CD4-positive, alpha-beta T cell (primary cell): ENCODE data around the gene DIABLO. TPM values are rescaled to one million over a fixed set of nuclear protein-coding genes. Genes with fewer than 3 reads are reported as not detected.
A peak's percentile ranks its signal among the peaks of the same experiment; 100 is the strongest.
"Not testable (repeated sequence)": the region's sequence is repeated elsewhere in the genome, so short reads cannot be mapped to it uniquely, and the experiment has no call there.

Experiments
- ATAC-seq: fragments of 200-7000 bp; cut with Tn5 transposase; one replicate; pipeline ENCODE4 v1.10.0; 2022; ENCODE audit warnings: mild to moderate bottlenecking; ENCODE audit not compliant: poor library complexity
- CTCF ChIA-PET: fragments of 350-600 bp; sonication (Branson Sonifier 250); formaldehyde crosslinking; loops from one replicate; lab custom pipeline; 2021; ENCODE audit warnings: antibody characterized with exemption, inconsistent platforms; lab: Charles Lee
- POLR2A ChIA-PET: fragments of 350-600 bp; sonication (Branson Sonifier 250); formaldehyde crosslinking; loops from one replicate; lab custom pipeline; 2021; ENCODE audit warnings: antibody characterized with exemption, inconsistent platforms; lab: Charles Lee
- DNase-seq, 14 experiments: peaks; one replicate each; pipeline ENCODE4 v3.0.0-alpha.2; 2013 to 2020; ENCODE audit warnings: mixed read lengths in 2 of 14
- H3K27ac ChIP-seq, 2 donors: one replicate each; pipeline versions ENCODE4 v1.5.1 to v1.7.0; 2013; ENCODE audit warnings: low read length in 2 of 2, low read depth in 1 of 2, mild to moderate bottlenecking in 1 of 2
- H3K27me3 ChIP-seq, 2 experiments: 1 replicate in 1 of 2; 2 replicates in 1 of 2; pipeline versions ENCODE4 v1.6.1 to v1.7.0; 2013; ENCODE audit warnings: low read length in 2 of 2, control low read depth in 1 of 2, mild to moderate bottlenecking in 1 of 2, moderate library complexity in 1 of 2; ENCODE audit not compliant: insufficient read depth in 2 of 2, control insufficient read depth in 1 of 2
- H3K36me3 ChIP-seq: one replicate; pipeline ENCODE4 v1.6.1; 2013; ENCODE audit warnings: low read length, control low read depth; ENCODE audit not compliant: insufficient read depth
- H3K4me1 ChIP-seq: one replicate; pipeline ENCODE4 v1.6.1; 2013; ENCODE audit warnings: low read length, control low read depth; ENCODE audit not compliant: insufficient read depth
- H3K4me3 ChIP-seq: one replicate; pipeline ENCODE4 v1.5.1; 2013; ENCODE audit warnings: mild to moderate bottlenecking, low read length, moderate library complexity
- H3K9me3 ChIP-seq, 2 experiments: 1 replicate in 1 of 2; 2 replicates in 1 of 2; pipeline versions ENCODE4 v1.6.1 to v1.7.0; 2013; ENCODE audit warnings: low read length in 2 of 2, mild to moderate bottlenecking in 2 of 2, control low read depth in 1 of 2, moderate library complexity in 1 of 2; ENCODE audit not compliant: control insufficient read depth in 1 of 2, insufficient read depth in 1 of 2
- H3K27ac Mint-ChIP-seq: one replicate; pipeline ENCODE4 v1.8.0; 2020; ENCODE audit warnings: mixed read lengths
- H3K27me3 Mint-ChIP-seq: one replicate; pipeline ENCODE4 v1.8.0; 2021; ENCODE audit warnings: mixed read lengths
- H3K36me3 Mint-ChIP-seq: one replicate; pipeline ENCODE4 v1.8.0; 2021; ENCODE audit warnings: low read depth, mixed read lengths
- H3K4me1 Mint-ChIP-seq: one replicate; pipeline ENCODE4 v1.8.0; 2021; ENCODE audit warnings: low read depth, mixed read lengths
- H3K4me3 Mint-ChIP-seq: one replicate; pipeline ENCODE4 v1.8.0; 2020; ENCODE audit warnings: mild to moderate bottlenecking, mixed read lengths
- H3K9me3 Mint-ChIP-seq: one replicate; pipeline ENCODE4 v1.8.0; 2020; ENCODE audit warnings: mixed read lengths
- CTCF ChIP-seq: fragments of 200-600 bp; IDR thresholded peaks from one replicate; pipeline ENCODE4 v1.8.0; 2022; ENCODE audit warnings: antibody characterized with exemption, mild to moderate bottlenecking
- intact Hi-C, 2 experiments: fragments of 100-400 bp; cut with DNase I in 1 of 2; cut with micrococcal nuclease in 1 of 2; formaldehyde crosslinking; loops; one replicate each; pipeline versions ENCODE4 v1.15.1 to v1.9.0; 2023 to 2025; cut with DNase I, micrococcal nuclease
- total RNA-seq, 174 experiments: library from RNA in 2 of 174; stranded (reverse) in 2 of 174; gene quantifications; one replicate each; pipeline ENCODE4 v1.2.3 and lab custom pipeline; 2021 to 2026

DIABLO gene
- total RNA-seq, 2 experiments from 2014 or later, result 90.3 to 91.3 TPM

GRCh38 chr12:122184517-122184916 lies 41.3 kb downstream of the DIABLO start:
- ChIA-PET CTCF (no interaction called here), POLR2A (no interaction called here)
- no peaks in the 10 kb centered on the region for H3K36me3 ChIP-seq
- H3K27me3 Mint-ChIP-seq, result peaks cover 3% of the 10 kb centered on the region
- peaks cover 3% of the 10 kb centered on the region for H3K4me1 Mint-ChIP-seq
- H3K27ac Mint-ChIP-seq, result no peak overlapping the region
- no peak overlapping the region for H3K4me3 ChIP-seq
- peaks cover 14% of the 10 kb centered on the region for H3K4me1 ChIP-seq
- no peak for TF ChIP-seq CTCF
- peak overlapping the region; percentile 25 for H3K4me3 Mint-ChIP-seq
- DNase-seq (no peak), ATAC-seq (no peak)
- no peaks in the 10 kb centered on the region for H3K9me3 Mint-ChIP-seq
- no peaks in the 10 kb centered on the region for H3K9me3 ChIP-seq
- no peaks in the 10 kb centered on the region for H3K36me3 Mint-ChIP-seq
- no peaks in the 10 kb centered on the region for H3K27me3 ChIP-seq
- intact Hi-C loops, result no loop called here
- H3K27ac ChIP-seq, result no peak overlapping the region

GRCh38 chr12:122183588-122183940 lies 42.3 kb downstream of the DIABLO start:
- POLR2A ChIA-PET, result no interaction called here
- Histone ChIP-seq H3K4me1 (peaks cover 14% of the 10 kb centered on the region), H3K27ac (no peak overlapping the region), H3K9me3 (no peaks in the 10 kb centered on the region), H3K27me3 (no peaks in the 10 kb centered on the region), H3K4me3 (peak overlapping the region; percentile 45), H3K36me3 (no peaks in the 10 kb centered on the region)
- no peak for ATAC-seq
- peaks cover 3% of the 10 kb centered on the region for H3K4me1 Mint-ChIP-seq
- no peaks in the 10 kb centered on the region for H3K9me3 Mint-ChIP-seq
- H3K27me3 Mint-ChIP-seq, result peaks cover 3% of the 10 kb centered on the region
- intact Hi-C loops, result no loop called here
- no peak for DNase-seq
- no peak for TF ChIP-seq CTCF
- no peak overlapping the region for H3K4me3 Mint-ChIP-seq
- no peaks in the 10 kb centered on the region for H3K36me3 Mint-ChIP-seq
- CTCF ChIA-PET, result no interaction called here
- no peak overlapping the region for H3K27ac Mint-ChIP-seq

GRCh38 chr12:122182887-122183587 lies 42.8 kb downstream of the DIABLO start, which contains the start of gene LRRC43:
TSS of gene LRRC43 (plus strand) at chr12:122183123. CDS start at chr12:122183145, 22 bp downstream.
- Histone ChIP-seq H3K4me1 (peaks cover 14% of the 10 kb centered on the region), H3K9me3 (no peaks in the 10 kb centered on the region), H3K27me3 (no peaks in the 10 kb centered on the region), H3K27ac (no peak within 1 kb of the TSS), H3K36me3 (no peaks in the 10 kb centered on the region), H3K4me3 (peak within 1 kb of the TSS; percentile 45)
- no peaks in the 10 kb centered on the region for H3K9me3 Mint-ChIP-seq
- ChIA-PET CTCF (interaction anchor here (0.6 kb wide), 1 partner anchor 1399 kb away, joined by 3 read pairs; no protein-coding TSS in a partner anchor), POLR2A (no interaction called here)
- DNase-seq (peak in 9 of 14 experiments; percentile 17 to 62 (median 40)), ATAC-seq (peak; percentile 77)
- peak within 1 kb of the TSS; percentile 78 for H3K4me3 Mint-ChIP-seq
- peaks cover 3% of the 10 kb centered on the region for H3K4me1 Mint-ChIP-seq
- no peak within 1 kb of the TSS for H3K27ac Mint-ChIP-seq
- TF ChIP-seq CTCF, result no peak
- peaks cover 3% of the 10 kb centered on the region for H3K27me3 Mint-ChIP-seq
- intact Hi-C loops, result no loop called here
- no peaks in the 10 kb centered on the region for H3K36me3 Mint-ChIP-seq

GRCh38 chr12:122176473-122176872 lies 49.4 kb downstream of the DIABLO start:
- H3K4me1 Mint-ChIP-seq, ATAC-seq, H3K4me1 ChIP-seq, H3K36me3 Mint-ChIP-seq, H3K9me3 Mint-ChIP-seq, H3K27ac Mint-ChIP-seq, H3K9me3 ChIP-seq, DNase-seq, H3K4me3 ChIP-seq, POLR2A ChIA-PET, H3K36me3 ChIP-seq, H3K27me3 ChIP-seq, H3K4me3 Mint-ChIP-seq, H3K27ac ChIP-seq, H3K27me3 Mint-ChIP-seq: not testable (repeated sequence)
- CTCF ChIA-PET, result interaction anchor here (0.6 kb wide), 1 partner anchor 99 kb away, joined by 3 read pairs; no protein-coding TSS in a partner anchor
- intact Hi-C loops, result loop anchor here in 1 of 2 experiments (10.0 kb wide), 1 partner anchor 452 kb away; no protein-coding TSS in a partner anchor
